H1 (cell line): ENCODE measurements around the gene EHBP1. TPM values are rescaled to one million over a fixed set of nuclear protein-coding genes. Genes with fewer than 3 reads are reported as not detected.

Source experiments
- ASH2L ChIP-seq: fragments of 200-600, 300-600 bp; sonication (generic); IDR thresholded peaks from one replicate; pipeline ENCODE4 v1.7.1; 2017; ENCODE audit warnings: low read length
- ATF2 ChIP-seq: IDR thresholded peaks from 2 replicates; pipeline ENCODE4 v1.6.1; 2012; ENCODE audit warnings: low read length, inconsistent platforms
- BACH1 ChIP-seq: IDR thresholded peaks from 2 replicates; pipeline ENCODE4 v1.6.1; 2012; ENCODE audit warnings: low read length, improper control_type of control experiment
- CBX5 ChIP-seq: fragments of 300-800, 300-1000 bp; sonication (generic); IDR thresholded peaks from 2 replicates; pipeline ENCODE4 v1.7.1; 2016; ENCODE audit warnings: antibody characterized with exemption, low read length, low read depth
- CREB1 ChIP-seq: IDR thresholded peaks from 2 replicates; pipeline ENCODE4 v1.6.1; 2012; ENCODE audit warnings: inconsistent platforms
- EP300 ChIP-seq, 2 experiments: IDR thresholded peaks; 1 replicate in 1 of 2; 2 replicates in 1 of 2; pipeline ENCODE4 v1.6.1; 2011 to 2012; ENCODE audit warnings: low read depth in 2 of 2, low read length in 2 of 2, mild to moderate bottlenecking in 2 of 2, borderline replicate concordance in 1 of 2, inconsistent platforms in 1 of 2, moderate library complexity in 1 of 2
- HDAC2 ChIP-seq, 2 experiments: fragments of 300-600 bp in 1 of 2; sonication (generic) in 1 of 2; IDR thresholded peaks; 2 replicates each; pipeline ENCODE4 v1.6.1; 2011 to 2012; ENCODE audit warnings: low read depth in 2 of 2, low read length in 2 of 2, mild to moderate bottlenecking in 2 of 2, moderate library complexity in 2 of 2, borderline replicate concordance in 1 of 2, inconsistent platforms in 1 of 2
- HDAC6 ChIP-seq: IDR thresholded peaks from one replicate; pipeline ENCODE4 v1.7.1; 2012; ENCODE audit warnings: low read depth, mild to moderate bottlenecking, inconsistent platforms, low read length, moderate library complexity
- JUN ChIP-seq: IDR thresholded peaks from 2 replicates; pipeline ENCODE4 v1.6.1; 2011; ENCODE audit warnings: low read depth, mild to moderate bottlenecking, improper control_type of control experiment, low read length
- JUND ChIP-seq: IDR thresholded peaks from 2 replicates; pipeline ENCODE4 v1.6.1; 2011; ENCODE audit warnings: mild to moderate bottlenecking, improper control_type of control experiment, low read length
- KDM1A ChIP-seq: fragments of 200-600, 300-600 bp; sonication (generic); IDR thresholded peaks from 2 replicates; pipeline ENCODE4 v1.7.1; 2016; ENCODE audit warnings: mild to moderate bottlenecking, low read length, borderline replicate concordance
- MAFK ChIP-seq: IDR thresholded peaks from 2 replicates; pipeline ENCODE4 v1.6.1; 2012; ENCODE audit warnings: low read depth, mild to moderate bottlenecking, improper control_type of control experiment, low read length
- NANOG ChIP-seq: IDR thresholded peaks from 2 replicates; pipeline ENCODE4 v1.6.1; 2011; ENCODE audit warnings: low read length, low read depth, mild to moderate bottlenecking, inconsistent platforms; ENCODE audit not compliant: insufficient read depth, poor library complexity, severe bottlenecking
- POLR2A ChIP-seq, 2 experiments: IDR thresholded peaks; 1 replicate in 1 of 2; 2 replicates in 1 of 2; pipeline ENCODE4 v1.6.1; 2011; ENCODE audit warnings: low read depth in 2 of 2, low read length in 2 of 2, mild to moderate bottlenecking in 2 of 2; ENCODE audit errors: control extremely low read depth in 1 of 2
- SAP30 ChIP-seq: fragments of 300-600 bp; sonication (generic); IDR thresholded peaks from 2 replicates; pipeline ENCODE4 v1.7.1; 2012; ENCODE audit warnings: low read length, moderate library complexity, mild to moderate bottlenecking, inconsistent platforms; ENCODE audit not compliant: insufficient read depth, insufficient replicate concordance
- SP1 ChIP-seq: IDR thresholded peaks from 2 replicates; pipeline ENCODE4 v1.6.1; 2011; ENCODE audit warnings: low read depth, low read length
- SP4 ChIP-seq: IDR thresholded peaks from 2 replicates; pipeline ENCODE4 v1.6.1; 2012; ENCODE audit warnings: low read length, inconsistent platforms
- YY1 ChIP-seq: IDR thresholded peaks from 2 replicates; pipeline ENCODE4 v1.6.1; 2011; ENCODE audit warnings: low read depth, mild to moderate bottlenecking, low read length
- polyA plus RNA-seq, 7 experiments: library from polyadenylated mRNA; depleted of rRNA in 3 of 7; stranded (reverse) in 5 of 7; unstranded in 2 of 7; fragments of >200 nt in 5 of 7; fragments of 200-250 nt in 2 of 7; gene quantifications; 1 replicate in 5 of 7; 2 replicates in 1 of 7; 4 replicates in 1 of 7; pipeline versions ENCODE4 v1.2.1 to v1.2.3, GENCODE V29; 2011 to 2013; ENCODE audit warnings: missing spikeins in 2 of 7, mixed read lengths in 2 of 7
- total RNA-seq: library from RNA; stranded (reverse); fragmentation: NEBNext Ultra II Directional; extraction: Animal tissue kit (Norgen Biotek cat#: 25700); gene quantifications from 2 replicates; pipeline ENCODE4 v1.2.1, GENCODE V29; 2021
- TF ChIP-seq, protein P1 (sequence below), 3 experiments: IDR thresholded peaks; 1 replicate in 2 of 3; 2 replicates in 1 of 3; pipeline versions ENCODE4 v1.5.1 to v1.6.1; 2011; ENCODE audit warnings: low read length in 3 of 3, mild to moderate bottlenecking in 3 of 3, inconsistent platforms in 2 of 3, low read depth in 1 of 3, moderate library complexity in 1 of 3; ENCODE audit not compliant: insufficient read depth in 1 of 3; ENCODE audit errors: control extremely low read depth in 1 of 3

Gene EHBP1
- total and polyA plus RNA-seq, 2 of the 8 experiments (the other 6 are each of a cell fraction or from before 2014, with no cell fraction given), result 12.0 to 64.1 TPM

DNA sequence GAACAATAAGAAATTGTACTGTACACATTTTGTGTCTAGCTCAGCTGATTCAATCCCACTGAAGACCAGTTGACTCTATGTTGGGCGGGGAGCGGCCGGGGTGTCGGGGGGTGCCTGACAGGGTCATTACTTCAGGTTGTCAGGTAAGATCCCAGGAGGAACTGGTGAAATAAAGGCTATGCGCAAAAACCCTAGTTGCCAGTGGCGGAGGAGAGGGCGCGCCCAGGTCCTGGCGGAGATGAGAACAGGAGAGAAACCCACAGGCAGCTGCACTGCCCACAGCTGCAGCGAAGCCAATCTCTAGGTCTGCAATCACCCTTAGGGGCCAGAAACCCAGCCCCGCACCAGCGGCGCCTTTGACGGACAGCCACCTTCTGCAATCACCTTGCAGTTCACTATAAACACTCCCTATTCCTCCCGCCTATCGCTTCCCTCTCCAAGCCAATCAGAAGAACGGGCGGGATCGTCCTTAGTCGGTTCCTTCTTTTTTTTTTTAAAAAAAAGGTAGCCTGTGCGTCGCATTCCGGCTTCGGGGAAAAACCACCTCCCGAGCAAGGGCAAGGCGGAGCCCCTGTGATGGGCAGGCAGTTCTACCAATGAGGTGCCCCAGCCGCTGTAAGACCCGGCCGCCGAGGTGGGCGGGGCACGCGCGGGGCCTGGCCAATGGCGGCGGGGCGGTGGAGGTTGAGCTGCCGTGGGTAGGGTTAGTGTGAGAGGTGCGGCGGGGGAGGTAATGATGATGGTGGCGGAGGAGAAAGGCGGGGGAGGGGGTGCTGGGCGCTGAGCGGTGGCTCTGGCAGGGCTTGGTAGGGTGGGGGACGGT, at the start of gene EHBP1 (continued):
- TF ChIP-seq ATF2, result no peak
- TF ChIP-seq HDAC2 (IDR thresholded peaks at IDR 0.05; ENCODE audit: borderline replicate concordance in 1 of 2, low read depth in 2 of 2, low read length in 2 of 2), result no peak
- peak; percentile 94 for TF ChIP-seq SP1
- TF ChIP-seq SAP30, result peak; percentile 31
- no peak for TF ChIP-seq JUN
- TF ChIP-seq YY1, result peak; percentile 53; the same call in 1 of the 2 replicates
- TF ChIP-seq CREB1, result peak; percentile 73
- peak in 1 of 2 experiments; percentile 84; a peak in 2 of 3 replicates for TF ChIP-seq POLR2A (IDR thresholded peaks at IDR 0.05; ENCODE audit: control extremely low read depth in 1 of 2, low read depth in 2 of 2, low read length in 2 of 2)
- TF ChIP-seq EP300 (IDR thresholded peaks at IDR 0.05; ENCODE audit: borderline replicate concordance in 1 of 2, low read depth in 2 of 2, low read length in 2 of 2), result no peak
- TF ChIP-seq NANOG, result peak; percentile 5
- no peak for TF ChIP-seq CBX5
- no peak for TF ChIP-seq MAFK
- TF ChIP-seq KDM1A, result no peak; the same call in 1 of the 2 replicates
- peak; percentile 84; the same call in 1 of the 2 replicates for TF ChIP-seq SP4
- TF ChIP-seq HDAC6, result no peak
- no peak for TF ChIP-seq BACH1
- TF ChIP-seq, protein P1, sequence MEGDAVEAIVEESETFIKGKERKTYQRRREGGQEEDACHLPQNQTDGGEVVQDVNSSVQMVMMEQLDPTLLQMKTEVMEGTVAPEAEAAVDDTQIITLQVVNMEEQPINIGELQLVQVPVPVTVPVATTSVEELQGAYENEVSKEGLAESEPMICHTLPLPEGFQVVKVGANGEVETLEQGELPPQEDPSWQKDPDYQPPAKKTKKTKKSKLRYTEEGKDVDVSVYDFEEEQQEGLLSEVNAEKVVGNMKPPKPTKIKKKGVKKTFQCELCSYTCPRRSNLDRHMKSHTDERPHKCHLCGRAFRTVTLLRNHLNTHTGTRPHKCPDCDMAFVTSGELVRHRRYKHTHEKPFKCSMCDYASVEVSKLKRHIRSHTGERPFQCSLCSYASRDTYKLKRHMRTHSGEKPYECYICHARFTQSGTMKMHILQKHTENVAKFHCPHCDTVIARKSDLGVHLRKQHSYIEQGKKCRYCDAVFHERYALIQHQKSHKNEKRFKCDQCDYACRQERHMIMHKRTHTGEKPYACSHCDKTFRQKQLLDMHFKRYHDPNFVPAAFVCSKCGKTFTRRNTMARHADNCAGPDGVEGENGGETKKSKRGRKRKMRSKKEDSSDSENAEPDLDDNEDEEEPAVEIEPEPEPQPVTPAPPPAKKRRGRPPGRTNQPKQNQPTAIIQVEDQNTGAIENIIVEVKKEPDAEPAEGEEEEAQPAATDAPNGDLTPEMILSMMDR (IDR thresholded peaks at IDR 0.05; ENCODE audit: control extremely low read depth in 1 of 3, insufficient read depth in 1 of 3, low read depth in 1 of 3, low read length in 3 of 3), result no peak
- TF ChIP-seq ASH2L, result peak; percentile 33
- TF ChIP-seq JUND, result no peak
